ENCODE results near the gene VN1R4. TPM values are rescaled to one million over a fixed set of nuclear protein-coding genes. Genes with fewer than 3 reads are reported as not detected.
"Not testable (repeated sequence)": the region's sequence is repeated elsewhere in the genome, so short reads cannot be mapped to it uniquely, and the experiment has no call there.

Gene VN1R4
- polyA plus RNA-seq, 2 of the 4 experiments (the other 2 are of a cell fraction): not detected

- no peak for DNase-seq (ENCODE audit: low read depth in 1 of 2, low spot score in 1 of 2)
- Histone ChIP-seq H3K4me3 (no peak overlapping the region), H3K9me3 (peaks cover 27% of the 10 kb centered on the region), H3K4me1 (no peaks in the 10 kb centered on the region), H3K27ac (no peak overlapping the region), H3K4me2 (no peak overlapping the region)
- TF ChIP-seq FOSL2 (IDR thresholded peaks at IDR 0.05) (no peak), FOSL2 (CRISPR knock-in tag; IDR thresholded peaks at IDR 0.05) (no peak), ATOH8 (CRISPR knock-in tag; IDR thresholded peaks at IDR 0.05; ENCODE audit: low read depth) (no peak), CHD4 (IDR thresholded peaks at IDR 0.05; ENCODE audit: borderline replicate concordance) (no peak), POLR2A (IDR thresholded peaks at IDR 0.05; ENCODE audit: low read length) (no peak), JUNB (IDR thresholded peaks at IDR 0.05) (no peak), ZNF302 (CRISPR knock-in tag; IDR thresholded peaks at IDR 0.05) (no peak), GATA3 (IDR thresholded peaks at IDR 0.05; ENCODE audit: borderline replicate concordance) (no peak), EP300 (IDR thresholded peaks at IDR 0.05) (no peak), ELK1 (IDR thresholded peaks at IDR 0.05; ENCODE audit: low read depth, low read length) (no peak), HOXA7 (CRISPR knock-in tag; IDR thresholded peaks at IDR 0.05) (no peak), ZFP36 (IDR thresholded peaks at IDR 0.05; ENCODE audit: borderline replicate concordance, partially characterized antibody) (no peak), REST (IDR thresholded peaks at IDR 0.05) (no peak), POLR2AphosphoS2 (conservative IDR thresholded peaks at IDR 0.05; ENCODE audit: low read length) (no peak), SMC3 (IDR thresholded peaks at IDR 0.05) (no peak), HOXB5 (CRISPR knock-in tag; IDR thresholded peaks at IDR 0.05) (no peak)
- POLR2A ChIA-PET: no interaction called here
- ATAC-seq: no peak
- no peak for FAIRE-seq
- CTCF ChIA-PET: no interaction called here
- WGBS (ENCODE audit: missing lambda C conversion rate): 30% methylated on average over 9 of the region's 9 CpGs
Measured at GRCh38 chr19:53272044-53272443, 4.5 kb upstream of the VN1R4 start.

DNA sequence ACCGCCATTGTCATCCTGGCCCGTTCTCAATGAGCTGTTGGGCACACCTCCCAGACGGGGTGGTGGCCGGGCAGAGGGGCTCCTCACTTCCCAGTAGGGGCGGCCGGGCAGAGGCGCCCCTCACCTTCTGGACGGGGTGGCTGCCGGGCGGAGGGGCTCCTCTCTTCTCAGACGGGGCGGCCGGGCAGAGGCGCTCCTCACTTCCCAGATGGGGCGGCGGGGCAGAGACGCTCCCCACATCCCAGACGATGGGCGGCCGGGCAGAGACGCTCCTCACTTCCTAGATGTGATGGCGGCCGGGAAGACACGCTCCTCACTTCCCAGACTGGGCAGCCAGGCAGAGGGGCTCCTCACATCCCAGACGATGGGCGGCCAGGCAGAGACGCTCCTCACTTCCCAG is 2.3 kb upstream of the VN1R4 start:
- 54% methylated on average over 17 of the region's 27 CpGs for WGBS (ENCODE audit: missing lambda C conversion rate)
- H3K4me2 ChIP-seq; H3K27ac ChIP-seq; H3K4me1 ChIP-seq; H3K4me3 ChIP-seq; DNase-seq (ENCODE audit: low read depth in 1 of 2, low spot score in 1 of 2); POLR2A ChIA-PET; FAIRE-seq; CTCF ChIA-PET; ATAC-seq: not testable (repeated sequence)
- peaks cover 29% of the 10 kb centered on the region; the same call in 2 of the 3 replicates for H3K9me3 ChIP-seq

GRCh38 chr19:53257715-53258342 is 9.7 kb downstream of the VN1R4 start, which contains the start of gene VN1R2:
VN1R2 (plus strand) TSS chr19:53258292; CDS start chr19:53258376, 84 bp downstream.
- H3K4me3 ChIP-seq, CTCF ChIA-PET, H3K27ac ChIP-seq, H3K4me2 ChIP-seq, POLR2A ChIA-PET, ATAC-seq, FAIRE-seq, H3K4me1 ChIP-seq: not testable (repeated sequence)
- H3K9me3 ChIP-seq: peaks cover 46% of the 10 kb centered on the region
- WGBS (ENCODE audit: missing lambda C conversion rate): 39% methylated on average over 14 of the region's 14 CpGs
- peak in 1 of 2 experiments; percentile 11 for DNase-seq (ENCODE audit: low read depth in 1 of 2, low spot score in 1 of 2)

Measured in A549 (cell line).